Stimulated activated CD4-positive, alpha-beta T cell treated with anti-CD3 and anti-CD28 coated beads, TNF-alpha, amount 100 ng/mL, for 4 hours (primary cell): Measurements from ENCODE around the gene AFF1.

Source experiments
- DNase-seq, 3 experiments: peaks; one replicate each; pipeline ENCODE4 v3.0.0-alpha.2; 2020; ENCODE audit warnings: low read depth in 3 of 3

The AFF1 gene

DNA sequence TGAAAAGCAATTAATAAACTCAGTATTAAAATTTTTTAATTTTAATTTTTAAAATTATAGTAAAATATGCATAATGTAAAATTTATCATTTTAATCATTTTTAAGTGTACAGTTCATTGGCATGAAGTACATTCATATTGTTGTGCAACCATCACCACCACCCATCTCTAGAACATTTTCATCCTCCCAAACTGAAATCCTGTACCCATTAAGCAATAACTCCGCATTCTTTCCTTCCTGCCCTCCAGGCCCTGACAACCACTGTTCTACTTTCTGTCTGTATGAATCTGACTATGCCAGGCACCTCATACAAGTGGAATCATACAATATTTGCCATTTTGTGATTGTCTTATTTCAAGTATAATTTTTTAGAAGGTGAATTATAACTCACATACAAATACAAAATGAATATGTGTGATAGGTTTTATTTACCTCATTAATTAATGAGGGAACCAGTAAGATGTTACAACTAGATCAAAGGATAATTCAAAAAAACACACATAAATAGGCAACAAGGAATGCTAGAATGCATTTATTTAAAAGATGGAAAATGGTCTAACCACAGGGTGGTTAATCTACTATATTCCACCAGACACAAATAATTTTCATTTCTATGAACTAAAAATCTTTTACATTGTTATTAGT lies 13.1 kb upstream of the AFF1 start:
- no peak for DNase-seq

DNA sequence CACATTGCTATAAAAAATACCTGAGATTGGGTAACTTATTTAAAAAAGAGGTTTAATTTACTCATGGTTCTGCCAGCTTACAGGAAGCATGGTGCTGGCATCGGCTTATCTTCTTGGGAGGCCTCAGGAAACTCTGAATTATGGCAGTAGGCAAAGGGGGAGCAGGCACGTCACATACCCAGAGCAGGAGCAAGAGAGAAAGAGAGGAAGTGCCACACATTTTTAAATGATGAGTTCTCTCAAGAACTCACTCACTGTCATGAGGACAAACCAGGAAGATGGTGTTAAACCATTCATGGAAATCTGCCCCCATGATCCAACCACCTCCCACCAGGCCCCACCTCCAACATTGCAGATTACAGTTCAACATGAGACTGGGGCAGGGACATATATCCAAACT lies 10.0 kb upstream of the AFF1 start:
- no peak for DNase-seq

DNA sequence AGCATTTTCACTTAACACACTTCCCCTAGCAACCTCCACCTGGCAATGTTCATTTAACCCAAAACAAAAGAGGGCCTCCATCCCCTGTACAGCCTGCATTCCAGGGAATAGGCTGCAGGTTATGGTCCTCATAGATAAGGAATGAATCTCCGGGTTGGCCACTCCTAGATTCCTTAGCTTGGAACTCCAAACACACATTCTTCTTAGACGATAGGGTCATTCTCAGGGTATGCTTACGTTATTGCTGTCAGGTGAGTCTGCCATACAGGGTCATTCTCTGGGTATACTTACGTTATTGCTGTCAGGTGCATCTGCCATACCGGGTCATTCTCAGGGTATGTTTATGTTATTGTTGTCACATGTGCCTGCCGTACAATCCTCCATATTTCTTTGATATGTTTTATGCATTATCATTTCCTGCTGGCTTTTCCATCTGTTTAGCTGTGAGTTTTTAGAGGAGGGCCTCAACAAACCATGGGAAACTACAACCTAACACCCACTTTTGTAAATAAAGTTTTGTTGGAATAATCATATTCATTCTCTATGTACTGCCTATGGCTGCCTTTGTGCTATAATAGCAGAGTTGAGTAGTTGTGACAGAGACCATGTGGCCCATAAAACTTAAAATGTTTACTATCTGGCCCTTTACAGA lies 8.2 kb upstream of the AFF1 start:
- no peak for DNase-seq

DNA sequence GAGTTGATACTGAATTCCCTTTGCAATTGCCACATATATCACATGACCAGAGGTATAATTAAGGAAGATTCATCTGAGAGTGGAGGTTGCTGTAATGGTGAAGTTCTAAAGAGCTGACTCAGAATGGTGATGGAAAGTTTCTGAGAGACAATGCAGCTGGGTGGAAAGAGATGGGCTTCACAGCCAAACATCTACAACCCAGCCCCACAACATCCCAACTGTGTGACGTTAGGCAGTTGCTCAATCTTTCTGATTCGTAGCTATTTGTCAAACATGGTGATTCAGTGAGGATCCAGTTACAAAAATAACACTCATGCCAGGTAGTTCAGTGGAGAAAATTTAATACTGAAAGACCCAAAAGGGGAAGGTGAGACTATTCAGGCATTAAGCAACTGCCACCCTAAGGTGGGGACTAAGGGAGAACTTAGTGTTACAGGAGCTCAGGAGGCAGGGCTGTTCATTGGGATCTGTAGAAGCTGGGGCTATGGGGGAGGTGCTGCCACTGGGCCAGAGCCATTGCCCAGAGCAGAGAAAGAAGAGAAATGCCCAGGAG lies 6.9 kb upstream of the AFF1 start:
- no peak for DNase-seq

DNA sequence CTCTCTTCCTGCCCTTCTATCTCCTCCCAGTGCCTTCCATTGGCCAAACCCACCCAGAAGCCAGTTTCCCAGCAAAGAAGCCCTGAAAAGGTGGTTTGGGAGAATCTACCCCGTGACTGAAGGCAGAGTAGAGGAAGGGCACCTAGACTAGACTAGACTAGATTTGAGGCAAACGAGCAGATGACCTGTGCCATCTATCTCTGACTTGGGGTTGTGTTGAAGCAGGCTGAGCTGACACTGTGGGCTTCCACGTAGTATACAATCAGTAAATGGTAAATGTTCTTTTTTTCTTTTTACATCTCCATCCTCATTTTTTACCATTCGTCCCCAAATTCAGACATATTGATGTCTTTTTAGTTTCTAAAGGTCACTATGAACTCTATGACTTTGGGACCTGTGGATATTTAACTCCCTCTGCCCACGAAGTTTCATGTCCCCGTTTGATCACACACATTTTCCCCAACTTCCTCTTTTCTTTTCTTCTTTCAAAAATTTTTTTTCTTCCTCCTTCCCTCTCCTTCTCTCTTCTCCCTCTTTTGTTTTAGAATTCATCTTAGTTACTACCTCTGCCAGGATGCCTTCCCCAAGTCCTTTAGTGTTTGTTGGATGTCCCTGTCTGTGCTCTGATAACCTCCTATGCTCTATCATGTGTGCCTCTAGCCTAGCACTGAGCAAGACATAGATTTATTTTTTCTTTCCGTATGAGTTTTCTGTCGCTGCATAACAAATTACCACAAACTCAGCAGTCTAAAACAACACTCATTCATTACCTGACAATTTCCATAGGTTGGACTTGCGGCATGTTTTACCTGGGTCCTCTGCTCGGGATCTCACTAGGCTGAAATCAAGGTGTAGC lies 6.2 kb upstream of the AFF1 start:
- no peak for DNase-seq

GRCh38 chr4:86934147-86934770 lies 552 bp upstream of the AFF1 start:
- no peak for DNase-seq

GRCh38 chr4:86935566-86935852 lies 698 bp downstream of the AFF1 start:
- peak in 1 of 3 experiments; percentile 17 for DNase-seq

DNA sequence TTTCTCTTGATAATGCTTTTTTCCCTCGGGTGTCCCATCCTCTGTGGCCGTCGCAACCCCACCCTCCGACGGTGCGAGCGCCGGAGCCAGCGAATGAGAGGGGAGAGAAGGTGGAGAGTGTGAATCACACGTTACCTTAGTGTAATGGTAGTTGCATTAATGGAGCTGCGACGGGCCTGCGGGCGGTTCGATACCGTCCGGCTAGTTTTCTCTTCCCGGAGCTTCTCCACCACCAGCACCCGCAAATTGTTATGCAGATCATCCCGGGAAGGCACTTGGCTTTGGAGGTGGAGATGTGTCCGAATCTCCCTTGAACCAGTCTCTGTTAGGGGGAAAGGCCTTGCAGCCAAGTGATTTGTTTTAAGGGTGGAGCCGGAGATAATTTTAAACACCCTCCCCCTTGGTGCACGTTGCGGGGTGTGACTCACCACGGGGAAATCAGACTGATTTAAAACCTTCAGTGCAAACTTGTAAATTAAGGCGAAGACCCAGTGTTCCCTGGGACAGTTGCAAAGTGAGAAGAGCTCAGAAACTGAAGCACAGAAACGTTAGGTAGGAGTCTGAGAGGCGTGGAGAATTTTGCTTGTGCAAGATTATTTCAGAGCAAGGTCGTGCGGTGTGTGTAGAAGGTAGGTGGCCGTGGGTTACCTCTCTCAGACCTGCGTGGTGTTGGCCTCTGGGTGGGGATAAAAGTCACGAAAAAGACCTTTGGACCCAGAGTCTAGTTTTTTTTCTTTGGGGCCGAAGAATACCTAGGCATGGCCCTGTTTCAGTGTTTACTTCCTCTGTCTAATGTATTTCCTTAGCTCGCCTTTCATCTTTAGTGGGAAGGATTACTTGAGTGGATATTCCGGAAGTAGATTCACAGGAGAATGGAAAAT lies 1.3 kb downstream of the AFF1 start:
- peak; percentile 50 to 64 (median 60) for DNase-seq

DNA sequence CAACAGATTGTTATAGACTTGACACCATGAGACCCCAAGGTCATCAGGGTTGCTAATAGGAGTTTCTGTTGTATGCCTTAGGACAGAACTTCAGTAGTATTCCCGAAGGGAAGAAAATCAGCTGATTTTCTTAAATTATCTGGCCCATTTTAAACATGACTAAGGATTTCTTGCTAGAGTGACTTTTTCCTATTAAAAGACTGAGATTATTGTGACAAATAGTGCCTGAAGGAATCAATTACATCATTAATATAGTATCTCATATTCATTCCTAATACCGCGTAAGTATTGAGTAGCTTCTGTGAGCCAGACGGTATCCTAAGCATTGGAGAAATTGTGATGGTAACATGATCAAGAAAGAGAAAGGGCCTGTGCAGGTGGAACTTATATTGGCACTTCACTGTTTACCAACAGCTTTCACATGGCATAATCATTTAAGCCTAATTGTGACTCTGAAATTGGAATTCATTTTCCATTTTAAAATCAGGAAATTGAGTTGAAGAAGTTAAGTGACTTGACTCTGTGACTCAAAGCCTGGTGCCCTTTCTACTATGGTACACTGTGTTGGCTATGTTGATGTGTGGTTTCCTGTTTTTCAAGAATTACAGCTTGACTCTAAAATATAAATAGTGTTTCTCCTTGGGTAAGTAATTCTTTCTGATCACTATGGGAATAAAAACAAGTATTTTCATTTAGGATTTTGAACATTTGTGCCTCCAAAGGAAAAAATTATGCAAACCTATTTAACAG lies 4.1 kb downstream of the AFF1 start:
- no peak for DNase-seq

GRCh38 chr4:86939729-86940575 lies 5.1 kb downstream of the AFF1 start:
- no peak for DNase-seq

GRCh38 chr4:86940920-86941460 lies 6.2 kb downstream of the AFF1 start:
- no peak for DNase-seq

DNA sequence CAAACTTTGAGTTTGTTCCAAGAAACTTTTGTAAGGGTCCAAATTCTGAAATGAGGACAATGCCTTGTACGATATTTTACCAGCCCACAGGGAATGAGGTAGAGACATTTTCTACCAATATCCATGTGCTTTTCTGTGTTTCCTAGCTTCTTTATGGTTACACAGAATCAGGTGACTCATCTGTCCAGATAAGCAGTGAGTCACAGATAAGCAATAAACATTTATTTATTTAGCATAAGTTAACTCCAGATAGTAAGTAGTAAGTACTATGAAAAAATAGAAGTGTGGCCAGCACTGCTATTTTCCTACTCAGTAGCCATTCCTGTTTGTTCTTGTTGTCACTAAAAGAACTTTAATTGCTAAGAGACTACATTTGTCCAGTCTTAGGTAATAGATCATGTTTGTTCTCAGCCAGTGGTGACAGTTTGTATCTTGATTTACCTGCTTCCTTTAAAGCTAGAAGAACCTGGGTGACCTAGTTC lies 7.4 kb downstream of the AFF1 start:
- no peak for DNase-seq

DNA sequence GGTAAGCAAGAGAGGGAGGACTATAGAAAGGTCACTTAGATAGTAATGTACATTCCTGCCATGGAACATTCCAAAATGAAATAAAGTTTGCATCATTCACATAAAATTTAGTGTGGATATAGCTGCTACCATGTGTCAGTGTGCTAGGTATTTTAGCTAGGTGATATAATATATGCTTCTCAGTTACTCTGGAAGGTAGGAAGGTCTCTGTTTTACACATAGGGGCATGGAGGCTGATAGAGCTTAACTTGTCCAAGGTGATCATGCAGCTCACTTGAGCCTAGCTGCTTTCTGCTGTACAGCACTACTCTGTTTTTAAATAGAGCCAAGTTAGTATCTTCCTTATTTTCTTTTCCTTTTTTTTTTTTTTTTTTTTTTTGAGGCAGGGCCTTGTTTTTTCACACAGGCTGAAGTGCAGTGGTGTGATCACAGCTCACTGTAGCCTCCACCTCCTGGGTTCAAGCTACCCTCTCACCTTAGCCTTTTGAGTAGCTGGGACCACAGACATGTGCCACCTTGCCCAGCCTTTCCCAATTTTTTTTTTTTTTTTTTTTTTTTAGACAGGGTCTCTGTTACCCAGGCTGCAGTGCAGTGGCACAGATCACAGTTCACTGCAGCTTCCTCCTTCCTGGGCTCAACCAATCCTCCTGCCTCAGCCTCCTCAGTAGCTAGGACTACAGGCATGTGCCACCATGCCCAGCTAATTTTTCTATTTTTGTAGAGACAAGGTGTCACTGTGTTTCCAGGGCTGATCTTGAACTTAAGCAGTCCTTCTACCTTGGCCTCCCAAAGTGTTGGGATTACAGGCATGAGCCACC lies 10.4 kb downstream of the AFF1 start:
- no peak for DNase-seq

DNA sequence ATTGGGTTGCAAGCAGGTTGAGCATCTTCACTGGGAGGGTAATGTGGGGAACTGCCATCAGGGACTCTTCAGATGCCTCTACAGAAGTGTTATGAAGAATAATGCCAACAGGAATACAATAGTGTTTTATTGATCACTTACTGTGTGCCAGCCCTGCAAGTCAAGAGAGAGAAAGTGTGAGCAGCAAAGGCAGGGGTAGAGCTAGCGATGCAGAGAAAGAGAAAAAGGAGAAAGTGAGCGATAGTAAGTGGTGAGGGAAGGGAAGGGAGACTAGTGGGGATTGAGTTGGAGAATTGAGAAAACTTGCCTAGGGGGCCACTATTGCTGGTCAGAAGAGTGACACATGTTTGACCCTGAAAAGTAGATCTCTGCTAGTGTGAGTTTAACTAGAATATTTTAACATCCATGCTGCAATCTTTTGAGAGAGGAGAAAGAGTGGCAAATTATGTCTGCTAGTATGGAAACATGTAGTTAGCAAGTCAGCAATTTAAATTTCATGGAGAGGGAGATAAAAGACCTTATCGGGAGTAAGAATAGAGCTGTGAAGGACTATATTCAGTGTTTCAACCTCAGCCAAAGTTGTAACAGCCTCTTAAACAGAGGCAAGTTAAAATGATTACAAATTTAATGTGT lies 12.2 kb downstream of the AFF1 start:
- no peak for DNase-seq

GRCh38 chr4:86947501-86948120 lies 12.8 kb downstream of the AFF1 start:
- DNase-seq = no peak

DNA sequence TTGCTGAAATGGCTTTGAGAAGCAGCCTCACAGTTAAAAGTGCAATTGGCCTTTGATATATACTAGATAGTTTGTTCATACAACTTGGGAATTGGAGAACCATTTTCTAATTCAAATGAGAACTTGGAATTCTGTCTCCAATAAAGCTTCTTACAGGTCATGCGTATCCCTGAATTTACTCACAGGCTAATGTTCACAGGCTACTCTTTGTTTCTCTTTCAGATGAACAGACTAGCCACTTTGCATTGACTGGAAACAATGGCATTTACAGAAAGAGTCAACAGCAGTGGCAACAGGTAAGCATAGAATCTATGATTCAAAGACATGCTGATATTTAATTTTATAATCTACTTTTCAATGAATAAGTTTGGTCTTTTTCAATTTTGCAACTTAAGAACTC lies 13.5 kb downstream of the AFF1 start:
- no peak for DNase-seq

DNA sequence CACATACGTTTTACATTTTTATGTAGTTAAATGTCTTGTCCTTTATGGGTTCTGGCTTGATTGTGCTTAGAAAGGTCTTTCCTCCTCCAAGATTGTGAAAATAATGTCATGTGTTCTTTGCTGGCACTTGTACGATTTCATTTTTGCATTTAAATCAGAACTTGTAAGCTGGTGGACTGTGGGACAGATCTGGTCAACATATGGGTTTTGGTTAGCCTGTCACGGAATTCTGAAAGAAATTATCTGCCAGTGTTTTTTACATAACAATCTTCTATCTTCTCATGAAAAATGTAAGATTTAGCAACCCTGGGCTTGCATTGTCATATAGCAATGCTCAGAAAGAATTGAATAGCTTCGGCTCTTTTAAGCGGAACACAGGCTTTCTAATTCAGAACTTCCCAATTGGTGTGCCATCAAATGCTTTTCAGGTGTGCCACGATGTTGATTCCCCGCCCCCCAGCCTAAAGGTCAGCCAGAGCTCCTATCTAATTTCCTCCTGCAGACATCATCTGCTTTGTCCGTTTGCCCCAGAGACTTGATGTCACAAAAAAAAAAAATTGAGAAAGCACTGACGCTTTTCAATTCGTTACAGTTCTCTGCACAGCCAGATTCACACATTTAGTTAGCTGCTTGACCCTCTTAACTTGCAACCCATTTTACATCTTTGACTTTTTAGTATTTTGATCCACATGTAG lies 16.2 kb downstream of the AFF1 start:
- DNase-seq = no peak
